Superior temporal gyrus (tissue), 1 donor: ENCODE results near the gene GMCL1.
"Not testable (repeated sequence)": the region's sequence is repeated elsewhere in the genome, so short reads cannot be mapped to it uniquely, and the experiment has no call there.

ENCODE experiments used
- DNase-seq: peaks from one replicate; pipeline ENCODE4 v3.0.0-alpha.2; 2016; ENCODE audit errors: extremely low spot score

Gene GMCL1

GRCh38 chr2:69807821-69808540, 21.5 kb upstream of the GMCL1 start:
- DNase-seq, result no peak

GRCh38 chr2:69810550-69810949, 18.9 kb upstream of the GMCL1 start:
- no peak for DNase-seq

- peak; percentile 60 for DNase-seq
These were observed 18.4 kb upstream of the GMCL1 start for GRCh38 chr2:69811018-69811417.

- no peak for DNase-seq
These were observed 17.9 kb upstream of the GMCL1 start for GRCh38 chr2:69811591-69811990.

GRCh38 chr2:69815717-69816116, 13.7 kb upstream of the GMCL1 start:
- DNase-seq, result no peak

GRCh38 chr2:69816923-69817542, 12.4 kb upstream of the GMCL1 start:
- peak; percentile 99 for DNase-seq

- no peak for DNase-seq
These were observed 11.5 kb upstream of the GMCL1 start for GRCh38 chr2:69817729-69818501.

- no peak for DNase-seq
These were observed 1.5 kb upstream of the GMCL1 start for GRCh38 chr2:69827796-69828540.

- DNase-seq, result no peak
These were observed 563 bp upstream of the GMCL1 start for GRCh38 chr2:69828938-69829255.

- no peak for DNase-seq
These were observed 815 bp downstream of the GMCL1 start for GRCh38 chr2:69830045-69830905.

GRCh38 chr2:69830906-69831241, 1.4 kb downstream of the GMCL1 start:
- DNase-seq, result not testable (repeated sequence)

GRCh38 chr2:69831354-69831905, 2.0 kb downstream of the GMCL1 start:
- no peak for DNase-seq

GRCh38 chr2:69833752-69834151, 4.3 kb downstream of the GMCL1 start:
- no peak for DNase-seq

- no peak for DNase-seq
These were observed 6.2 kb downstream of the GMCL1 start for GRCh38 chr2:69835666-69836065.

GRCh38 chr2:69836316-69836715, 6.9 kb downstream of the GMCL1 start:
- DNase-seq, result no peak

- no peak for DNase-seq
These were observed 8.1 kb downstream of the GMCL1 start for GRCh38 chr2:69837533-69837932.

GRCh38 chr2:69843993-69844392, 14.5 kb downstream of the GMCL1 start:
- DNase-seq, result no peak

- DNase-seq, result no peak
These were observed 15.1 kb downstream of the GMCL1 start for GRCh38 chr2:69844560-69844959.

GRCh38 chr2:69846182-69847067, 17.0 kb downstream of the GMCL1 start:
- no peak for DNase-seq
